ENCODE data around the gene STX1A. TPM values are rescaled to one million over a fixed set of nuclear protein-coding genes. Genes with fewer than 3 reads are reported as not detected.

The STX1A gene
- total RNA-seq, 2 experiments from 2014 or later, result 13.8 to 15.8 TPM

DNA sequence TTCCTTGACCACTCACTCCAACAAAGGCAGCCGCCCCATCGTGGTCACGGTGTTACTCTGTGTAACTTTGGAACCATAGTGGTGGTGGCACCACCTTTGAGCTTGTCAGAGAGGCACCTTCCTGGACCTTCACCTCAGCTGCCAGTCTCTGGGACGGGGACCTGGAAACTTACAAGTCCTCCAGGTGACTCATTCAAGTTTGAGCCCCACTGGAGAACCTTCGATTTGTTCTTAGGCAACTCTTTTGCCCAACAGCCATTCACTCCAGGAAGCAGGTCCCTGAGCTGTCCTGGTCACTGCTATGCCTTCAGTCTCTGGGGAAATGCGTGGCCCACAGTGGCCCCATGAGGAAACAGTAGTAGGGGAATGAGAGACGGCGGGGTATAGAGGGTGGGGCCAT lies 17.2 kb downstream of the STX1A start:
- no peak overlapping the region for H3K4me3 Mint-ChIP-seq
- DNase-seq (no peak), ATAC-seq (no peak)
- peaks cover 8% of the 10 kb centered on the region for H3K4me1 Mint-ChIP-seq
- no peak overlapping the region for H3K27ac Mint-ChIP-seq
- no peaks in the 10 kb centered on the region for H3K9me3 Mint-ChIP-seq (ENCODE audit: low read depth)
- CTCF ChIA-PET, result interaction anchor here (0.6 to 2.2 kb wide), 7 partner anchors 15 to 98 kb away, joined by 3 to 16 read pairs (median 3); no protein-coding TSS in a partner anchor
- H3K36me3 Mint-ChIP-seq, result peaks cover 8% of the 10 kb centered on the region
- no peaks in the 10 kb centered on the region for H3K27me3 Mint-ChIP-seq

- no peaks in the 10 kb centered on the region for H3K27me3 Mint-ChIP-seq
- ATAC-seq, result no peak
- H3K9me3 Mint-ChIP-seq (ENCODE audit: low read depth), result no peaks in the 10 kb centered on the region
- CTCF ChIA-PET, result interaction anchor here (0.6 to 2.2 kb wide), 10 partner anchors 10 to 115 kb away, joined by 3 to 16 read pairs (median 3); partner anchors contain the start of gene VPS37D
- peaks cover 5% of the 10 kb centered on the region for H3K4me1 Mint-ChIP-seq
- no peak overlapping the region for H3K4me3 Mint-ChIP-seq
- no peak for DNase-seq
- peaks cover 11% of the 10 kb centered on the region for H3K36me3 Mint-ChIP-seq
- H3K27ac Mint-ChIP-seq, result no peak overlapping the region
Observed at GRCh38 chr7:73701357-73701995, 18.0 kb downstream of the STX1A start.

DNA sequence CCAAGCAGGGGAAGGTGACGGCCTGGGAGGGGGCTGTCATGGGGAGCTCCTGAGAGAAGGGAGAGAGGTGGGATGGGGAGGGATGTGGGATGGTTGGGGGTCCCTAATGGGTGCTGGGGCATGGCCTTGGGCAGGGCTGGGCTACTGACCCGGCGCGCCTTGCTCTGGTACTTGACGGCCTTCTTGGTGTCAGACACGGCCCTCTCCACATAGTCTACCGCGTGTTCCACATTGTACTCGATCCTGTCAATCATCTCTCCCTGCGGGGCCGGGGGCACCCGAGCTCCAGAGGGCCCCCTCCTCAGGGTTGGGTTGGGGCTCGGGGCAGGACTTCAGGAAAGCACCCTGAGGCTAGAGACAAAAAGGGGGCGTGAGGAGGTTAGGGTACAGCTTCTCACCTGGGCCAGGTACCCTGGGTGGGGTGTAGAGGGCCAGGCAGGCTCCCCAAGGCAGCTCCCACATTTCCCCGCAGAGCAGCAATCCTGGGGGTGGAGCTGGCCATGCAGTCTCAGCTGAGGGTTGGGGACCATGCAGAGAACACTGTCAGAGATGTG lies 18.8 kb downstream of the STX1A start:
- DNase-seq, result no peak
- Mint-ChIP-seq H3K9me3 (ENCODE audit: low read depth) (no peaks in the 10 kb centered on the region), H3K36me3 (peaks cover 12% of the 10 kb centered on the region), H3K4me1 (peaks cover 2% of the 10 kb centered on the region), H3K4me3 (no peak overlapping the region), H3K27me3 (no peaks in the 10 kb centered on the region), H3K27ac (no peak overlapping the region)
- no peak for ATAC-seq
- CTCF ChIA-PET, result interaction anchor here (0.6 to 2.2 kb wide), 8 partner anchors 10 to 116 kb away, joined by 3 to 16 read pairs (median 3); partner anchors contain the start of gene VPS37D

GRCh38 chr7:73700069-73700423 lies 19.4 kb downstream of the STX1A start:
- H3K27ac Mint-ChIP-seq, result no peak overlapping the region
- H3K4me1 Mint-ChIP-seq, result peaks cover 2% of the 10 kb centered on the region
- H3K27me3 Mint-ChIP-seq, result no peaks in the 10 kb centered on the region
- CTCF ChIA-PET, result interaction anchor here (1.1 kb wide), 1 partner anchor 11 kb away, joined by 5 read pairs; no protein-coding TSS in a partner anchor
- no peak overlapping the region for H3K4me3 Mint-ChIP-seq
- ATAC-seq, result no peak
- no peak for DNase-seq
- H3K9me3 Mint-ChIP-seq (ENCODE audit: low read depth), result no peaks in the 10 kb centered on the region
- peaks cover 16% of the 10 kb centered on the region for H3K36me3 Mint-ChIP-seq

DNA sequence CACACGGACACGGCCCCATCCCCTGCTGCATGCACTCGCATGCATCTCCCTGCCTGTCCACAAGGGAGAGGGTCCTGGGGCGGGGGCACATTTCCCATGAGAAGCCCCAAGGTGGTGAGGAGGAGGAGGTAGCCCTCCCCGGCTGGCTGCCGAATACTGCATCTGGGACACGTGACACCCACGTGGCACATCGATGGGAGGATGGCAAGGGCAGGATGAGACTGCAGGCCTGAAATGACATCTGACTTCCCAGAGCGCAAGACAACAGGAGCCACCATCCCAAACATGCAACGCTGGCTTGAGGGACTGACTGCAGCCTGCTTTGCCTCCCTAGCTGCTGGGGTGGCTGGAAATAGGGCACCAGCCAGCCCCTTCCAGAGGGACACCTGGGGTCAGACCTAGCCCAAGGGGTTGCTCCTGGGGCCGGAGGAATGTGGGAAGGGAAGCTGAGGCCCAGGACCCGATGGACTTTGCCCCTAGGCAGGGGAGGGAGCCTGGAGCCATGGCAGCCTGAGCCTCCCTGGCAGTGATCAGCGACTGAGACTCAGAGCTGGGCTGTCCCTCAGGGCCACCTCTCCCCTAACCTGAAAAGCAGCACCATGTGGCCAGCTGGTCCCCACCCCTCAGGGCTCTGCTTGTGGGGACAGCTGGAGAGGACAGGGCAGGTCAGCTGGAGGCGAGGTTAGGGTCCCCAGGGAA lies 19.9 kb downstream of the STX1A start:
- Mint-ChIP-seq H3K9me3 (ENCODE audit: low read depth) (no peaks in the 10 kb centered on the region), H3K4me3 (no peak overlapping the region), H3K27ac (no peak overlapping the region), H3K27me3 (no peaks in the 10 kb centered on the region), H3K4me1 (peaks cover 2% of the 10 kb centered on the region), H3K36me3 (peaks cover 19% of the 10 kb centered on the region)
- DNase-seq, result no peak
- ATAC-seq, result no peak
- CTCF ChIA-PET, result no interaction called here

GRCh38 chr7:73698410-73698809 lies 21.1 kb downstream of the STX1A start:
- H3K36me3 Mint-ChIP-seq, result peaks cover 23% of the 10 kb centered on the region
- no peak overlapping the region for H3K4me3 Mint-ChIP-seq
- ATAC-seq (no peak), DNase-seq (no peak)
- no peaks in the 10 kb centered on the region for H3K9me3 Mint-ChIP-seq (ENCODE audit: low read depth)
- no peak overlapping the region for H3K27ac Mint-ChIP-seq
- no peaks in the 10 kb centered on the region for H3K27me3 Mint-ChIP-seq
- CTCF ChIA-PET, result interaction anchor here (1.2 to 3.0 kb wide), 2 partner anchors 8 to 92 kb away, joined by 4 to 10 read pairs; no protein-coding TSS in a partner anchor
- H3K4me1 Mint-ChIP-seq, result peaks cover 2% of the 10 kb centered on the region

DNA sequence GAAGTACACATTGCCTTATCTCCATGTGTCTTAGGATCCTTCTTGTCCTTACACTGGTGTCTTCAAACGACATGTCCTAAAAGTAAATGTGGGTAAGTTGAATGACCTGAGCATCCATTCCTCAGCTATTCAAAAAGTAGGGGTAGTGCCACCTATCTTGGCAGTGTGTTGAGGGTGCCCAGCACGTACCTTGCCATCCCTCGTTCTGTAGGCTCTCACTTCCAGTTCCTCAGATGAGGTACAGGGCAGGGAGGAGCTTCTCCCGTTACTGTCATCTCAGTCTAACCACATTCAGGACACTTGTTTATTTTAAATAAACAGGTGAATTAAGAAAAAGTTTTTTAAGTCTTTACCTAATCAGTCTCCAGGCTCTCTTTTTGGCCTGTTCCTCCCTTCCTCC lies 23.1 kb downstream of the STX1A start:
- Mint-ChIP-seq H3K36me3 (peaks cover 28% of the 10 kb centered on the region), H3K27me3 (no peaks in the 10 kb centered on the region)
- CTCF ChIA-PET, result interaction anchor here (1.5 to 3.0 kb wide), 2 partner anchors 10 to 38 kb away, joined by 6 to 10 read pairs; no protein-coding TSS in a partner anchor

GRCh38 chr7:73690646-73691045 lies 28.8 kb downstream of the STX1A start:
- Mint-ChIP-seq H3K36me3 (peaks cover 56% of the 10 kb centered on the region), H3K4me3 (no peak overlapping the region), H3K9me3 (ENCODE audit: low read depth) (no peaks in the 10 kb centered on the region), H3K27me3 (no peaks in the 10 kb centered on the region), H3K27ac (no peak overlapping the region), H3K4me1 (peaks cover 18% of the 10 kb centered on the region)
- ATAC-seq, result no peak
- no peak for DNase-seq
- CTCF ChIA-PET, result interaction anchor here (0.6 to 1.4 kb wide), 2 partner anchors 83 to 84 kb away, joined by 3 to 5 read pairs; no protein-coding TSS in a partner anchor

More for the DNA sequence above, 23.1 kb downstream of the STX1A start:
- Mint-ChIP-seq H3K4me3 (no peak overlapping the region), H3K4me1 (no peaks in the 10 kb centered on the region), H3K9me3 (ENCODE audit: low read depth) (no peaks in the 10 kb centered on the region), H3K27ac (no peak overlapping the region)
- DNase-seq (no peak), ATAC-seq (no peak)

DNA sequence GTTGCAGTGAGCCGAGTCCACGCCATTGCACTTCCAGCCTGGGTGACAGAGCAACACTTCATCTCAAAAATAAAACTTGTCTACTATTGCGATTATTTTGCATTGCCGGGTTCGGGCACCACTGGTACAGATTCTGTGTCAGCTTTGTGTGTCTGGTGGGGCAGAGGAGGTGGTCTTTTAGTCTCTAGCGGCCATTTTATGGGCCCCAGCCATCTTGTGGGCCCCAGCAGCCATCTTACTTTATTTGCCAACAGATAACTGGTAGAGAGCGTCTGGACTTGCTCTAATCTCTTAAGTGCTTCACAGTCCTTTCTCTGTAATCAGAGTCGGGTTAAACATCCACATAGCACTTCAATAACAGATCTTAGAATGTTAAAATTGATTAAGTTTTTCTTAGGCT lies 31.2 kb downstream of the STX1A start:
- Mint-ChIP-seq H3K4me1 (peaks cover 26% of the 10 kb centered on the region), H3K9me3 (ENCODE audit: low read depth) (no peaks in the 10 kb centered on the region), H3K27me3 (no peaks in the 10 kb centered on the region), H3K4me3 (no peak overlapping the region), H3K36me3 (peaks cover 45% of the 10 kb centered on the region), H3K27ac (no peak overlapping the region)
- DNase-seq (no peak), ATAC-seq (no peak)
- CTCF ChIA-PET, result no interaction called here

DNA sequence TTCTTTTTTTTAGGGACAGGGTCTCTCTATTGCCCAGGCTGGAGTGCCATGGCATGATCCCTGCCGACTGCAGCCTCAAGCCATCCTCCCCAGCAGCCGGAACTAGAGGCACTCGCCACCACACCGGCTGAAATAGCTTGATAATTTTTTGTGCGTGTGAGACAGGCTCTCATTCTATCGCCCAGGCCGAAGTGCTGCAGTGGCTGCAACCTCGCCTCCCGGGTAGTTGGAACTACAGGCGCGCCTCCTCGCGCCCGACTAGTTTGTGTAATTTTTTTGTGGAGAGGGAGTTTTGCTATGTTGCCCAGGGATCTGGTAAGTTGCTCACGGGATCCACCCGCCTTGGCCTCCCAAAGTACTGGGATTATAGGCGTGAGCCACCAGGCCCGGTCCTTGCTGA lies 34.2 kb downstream of the STX1A start:
- Mint-ChIP-seq H3K36me3 (peaks cover 31% of the 10 kb centered on the region), H3K4me3 (peak overlapping the region; percentile 95), H3K27me3 (no peaks in the 10 kb centered on the region), H3K27ac (no peak overlapping the region), H3K9me3 (ENCODE audit: low read depth) (no peaks in the 10 kb centered on the region), H3K4me1 (peaks cover 48% of the 10 kb centered on the region)
- no peak for ATAC-seq
- CTCF ChIA-PET, result interaction anchor here (0.6 to 0.7 kb wide), 2 partner anchors 18 to 28 kb away, joined by 3 read pairs; no protein-coding TSS in a partner anchor
- DNase-seq, result no peak

DNA sequence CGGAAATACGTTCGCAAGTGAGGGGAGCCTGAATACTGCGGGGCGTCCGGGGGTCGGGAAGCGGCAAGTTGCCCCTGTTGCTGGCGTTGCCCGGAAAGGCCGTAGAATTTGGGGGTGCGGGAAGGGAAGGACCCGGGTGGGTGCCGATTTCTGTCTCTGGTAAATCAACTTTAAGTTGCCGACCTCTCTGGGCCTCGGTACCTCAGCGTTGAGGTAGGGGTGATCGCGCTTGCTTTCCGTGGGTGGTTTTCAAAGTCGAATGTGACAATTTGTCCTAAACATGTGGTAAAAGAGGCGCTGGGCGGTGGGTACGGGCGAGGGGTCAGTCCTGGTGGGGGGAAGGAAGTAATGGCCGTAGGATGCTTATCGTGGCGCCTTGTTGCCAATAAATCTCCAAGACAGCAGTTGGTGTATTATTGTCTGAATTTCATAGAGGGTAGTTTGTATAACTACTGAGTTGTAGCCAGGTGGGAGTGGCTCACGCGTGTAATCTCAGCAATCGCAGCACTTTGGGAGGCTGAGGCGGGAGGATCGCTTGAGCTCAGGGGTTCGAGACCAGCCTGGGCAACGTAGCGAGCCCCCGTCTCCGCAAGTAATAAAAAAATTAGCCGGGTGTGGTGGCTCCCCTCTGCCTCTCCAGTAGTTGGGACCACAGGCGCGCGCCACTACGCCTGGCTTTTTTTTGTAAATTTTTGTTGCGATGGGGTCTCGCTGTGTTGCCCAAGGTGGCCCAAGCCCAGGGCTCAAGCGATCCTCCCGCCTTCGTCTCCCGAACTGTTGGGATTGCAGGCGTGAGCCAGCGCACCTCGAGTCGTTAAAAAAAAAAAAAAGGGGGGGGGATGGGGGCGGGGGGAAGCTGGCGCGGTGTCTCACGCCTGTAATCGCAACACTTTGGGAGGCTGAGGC lies 35.4 kb downstream of the STX1A start:
- peak; percentile 25 for ATAC-seq
- peak overlapping the region; percentile 96 for H3K27ac Mint-ChIP-seq
- H3K4me1 Mint-ChIP-seq, result peaks cover 46% of the 10 kb centered on the region

DNA sequence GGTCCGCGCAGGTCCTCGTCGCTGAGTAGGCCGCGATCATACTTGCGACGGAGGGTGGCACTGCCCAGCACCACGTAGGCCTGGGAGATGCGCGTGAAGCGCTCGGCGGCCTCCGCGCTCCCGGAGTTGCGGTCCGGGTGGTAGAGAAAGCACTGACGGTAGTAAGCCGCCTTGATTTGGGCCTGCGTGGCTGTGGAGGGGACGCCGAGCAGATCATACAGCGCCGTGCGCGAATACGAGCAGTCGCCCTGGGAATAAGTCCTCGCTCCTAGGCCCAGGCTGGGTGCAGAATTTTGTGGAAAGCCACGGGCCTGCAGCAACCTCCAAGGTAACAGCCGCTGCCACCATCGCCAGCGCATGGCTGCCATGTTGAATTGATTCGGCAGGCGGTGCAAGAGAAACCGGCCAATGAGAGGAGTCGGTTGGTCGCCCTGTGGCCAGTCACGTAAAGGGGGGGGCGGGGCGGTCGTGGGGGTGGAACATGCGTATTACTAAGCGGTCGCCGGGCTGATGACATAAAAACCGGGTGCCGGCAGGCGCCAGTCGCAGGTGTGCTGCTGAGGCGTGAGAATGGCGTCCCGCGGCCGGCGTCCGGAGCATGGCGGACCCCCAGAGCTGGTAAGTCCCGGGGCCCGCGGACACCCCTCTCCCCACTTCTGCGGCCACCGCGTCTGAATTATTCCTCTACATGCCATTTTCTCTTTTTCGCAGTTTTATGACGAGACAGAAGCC lies 36.2 kb downstream of the STX1A start, which contains the start of the genes BUD23 and DNAJC30:
Gene BUD23 (plus strand): TSS at position 542 of the 732 bp plus-strand sequence. CDS start 29 bp downstream, at position 571.
Gene DNAJC30 (minus strand): TSS at position 398 of the 732 bp plus-strand sequence. CDS start 30 bp downstream, at position 368.
- H3K27me3 Mint-ChIP-seq, result no peaks in the 10 kb centered on the region
- peak within 1 kb of the TSS; percentile 95 for H3K4me3 Mint-ChIP-seq
- H3K36me3 Mint-ChIP-seq, result peaks cover 23% of the 10 kb centered on the region
- peak within 1 kb of the TSS; percentile 96 for H3K27ac Mint-ChIP-seq
- H3K9me3 Mint-ChIP-seq (ENCODE audit: low read depth), result no peaks in the 10 kb centered on the region
- DNase-seq (peak; percentile 98), ATAC-seq (peak; percentile 97)
- CTCF ChIA-PET, result no interaction called here
- H3K4me1 Mint-ChIP-seq, result peaks cover 39% of the 10 kb centered on the region

More for the DNA sequence above, 35.4 kb downstream of the STX1A start:
- no peaks in the 10 kb centered on the region for H3K9me3 Mint-ChIP-seq (ENCODE audit: low read depth)
- CTCF ChIA-PET, result interaction anchor here (0.6 kb wide), 1 partner anchor 55 kb away, joined by 3 read pairs; the partner anchor contains the start of gene ABHD11
- peaks cover 24% of the 10 kb centered on the region for H3K36me3 Mint-ChIP-seq
- no peaks in the 10 kb centered on the region for H3K27me3 Mint-ChIP-seq
- H3K4me3 Mint-ChIP-seq, result peak overlapping the region; percentile 95
- no peak for DNase-seq

Measured in activated CD8-positive, alpha-beta memory T cell treated with anti-CD3 and anti-CD28 coated beads, Interleukin-2, amount 10 ng/mL, durations not matched to agents 7 days and 5 days (primary cell).